NB4 (cell line): ENCODE data around the gene SPATA16.

Experiments
- DNase-seq: peaks from one replicate; pipeline ENCODE4 v3.0.0; 2010; ENCODE audit warnings: low read depth
- H3K4me3 ChIP-seq: one replicate; pipeline ENCODE4 v1.5.1; 2011; ENCODE audit warnings: mild to moderate bottlenecking, low read depth, low read length, moderate library complexity
- MAX ChIP-seq: IDR thresholded peaks from 2 replicates; pipeline ENCODE4 v1.6.1; 2011; ENCODE audit warnings: low read depth, low read length
- MYC ChIP-seq: IDR thresholded peaks from 2 replicates; pipeline ENCODE4 v1.6.1; 2011; ENCODE audit warnings: low read depth, low read length
- POLR2A ChIP-seq: IDR thresholded peaks from 2 replicates; pipeline ENCODE4 v1.6.1; 2011; ENCODE audit warnings: mild to moderate bottlenecking; ENCODE audit not compliant: insufficient read length; ENCODE audit errors: extremely low read depth
- TF ChIP-seq, protein P1 (sequence below): IDR thresholded peaks from one replicate; pipeline ENCODE4 v1.5.1; 2012; ENCODE audit warnings: low read depth, low read length

SPATA16 gene

GRCh38 chr3:173037840-173038483, 103.1 kb downstream of the SPATA16 start:
- DNase-seq = no peak
- TF ChIP-seq POLR2A = no peak
- no peak for TF ChIP-seq MYC
- TF ChIP-seq MAX = no peak
- TF ChIP-seq, protein P1, sequence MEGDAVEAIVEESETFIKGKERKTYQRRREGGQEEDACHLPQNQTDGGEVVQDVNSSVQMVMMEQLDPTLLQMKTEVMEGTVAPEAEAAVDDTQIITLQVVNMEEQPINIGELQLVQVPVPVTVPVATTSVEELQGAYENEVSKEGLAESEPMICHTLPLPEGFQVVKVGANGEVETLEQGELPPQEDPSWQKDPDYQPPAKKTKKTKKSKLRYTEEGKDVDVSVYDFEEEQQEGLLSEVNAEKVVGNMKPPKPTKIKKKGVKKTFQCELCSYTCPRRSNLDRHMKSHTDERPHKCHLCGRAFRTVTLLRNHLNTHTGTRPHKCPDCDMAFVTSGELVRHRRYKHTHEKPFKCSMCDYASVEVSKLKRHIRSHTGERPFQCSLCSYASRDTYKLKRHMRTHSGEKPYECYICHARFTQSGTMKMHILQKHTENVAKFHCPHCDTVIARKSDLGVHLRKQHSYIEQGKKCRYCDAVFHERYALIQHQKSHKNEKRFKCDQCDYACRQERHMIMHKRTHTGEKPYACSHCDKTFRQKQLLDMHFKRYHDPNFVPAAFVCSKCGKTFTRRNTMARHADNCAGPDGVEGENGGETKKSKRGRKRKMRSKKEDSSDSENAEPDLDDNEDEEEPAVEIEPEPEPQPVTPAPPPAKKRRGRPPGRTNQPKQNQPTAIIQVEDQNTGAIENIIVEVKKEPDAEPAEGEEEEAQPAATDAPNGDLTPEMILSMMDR = no peak
- no peak overlapping the region for H3K4me3 ChIP-seq

DNA sequence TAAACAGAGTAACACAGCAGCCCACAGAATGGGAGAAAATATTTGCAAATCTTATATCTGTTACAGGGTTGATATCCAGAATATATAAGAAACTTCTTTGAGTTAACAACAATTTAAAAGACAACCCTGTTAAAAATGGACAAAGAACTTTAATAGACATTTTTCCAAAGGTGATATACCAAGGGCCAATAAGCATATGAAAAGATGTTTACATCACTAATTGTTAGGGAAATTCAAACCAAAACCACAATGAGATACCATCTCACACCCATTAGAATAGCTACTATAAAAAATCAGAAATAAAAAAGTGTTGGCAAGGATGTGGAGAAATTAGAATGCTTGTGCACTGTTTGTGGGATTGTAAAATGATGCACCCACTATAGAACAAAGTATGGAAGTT, 110.8 kb downstream of the SPATA16 start:
- TF ChIP-seq, protein P1 = no peak
- TF ChIP-seq POLR2A (no peak), MYC (no peak), MAX (no peak)
- H3K4me3 ChIP-seq = no peak overlapping the region
- DNase-seq = no peak

DNA sequence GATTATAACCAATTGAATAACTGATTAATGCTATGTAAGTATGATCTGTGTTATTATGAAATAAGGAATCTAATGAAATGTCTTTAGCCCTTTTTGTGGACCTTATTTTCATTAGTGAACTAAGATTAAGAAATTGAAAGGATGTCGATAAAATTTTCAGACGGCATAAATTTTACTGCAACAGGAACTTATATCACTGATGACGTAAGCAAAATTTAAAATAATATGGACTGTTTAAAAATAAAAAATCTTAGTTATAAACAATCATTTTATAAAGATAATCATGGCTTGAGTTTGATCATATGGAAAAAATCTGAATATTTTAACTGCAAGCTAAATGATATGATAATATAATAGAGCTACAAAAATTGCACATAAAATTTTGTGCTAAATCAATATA, 112.7 kb downstream of the SPATA16 start:
- TF ChIP-seq MAX = no peak
- no peak for TF ChIP-seq POLR2A
- no peak for TF ChIP-seq MYC
- TF ChIP-seq, protein P1 = no peak

GRCh38 chr3:173027429-173027828, 113.6 kb downstream of the SPATA16 start:
- no peak for DNase-seq
- no peak overlapping the region for H3K4me3 ChIP-seq
- TF ChIP-seq POLR2A (no peak), MAX (no peak), MYC (no peak)
- TF ChIP-seq, protein P1 = no peak

More for the DNA sequence above, 112.7 kb downstream of the SPATA16 start:
- DNase-seq = no peak
- no peak overlapping the region for H3K4me3 ChIP-seq

- DNase-seq = no peak
- no peak for TF ChIP-seq POLR2A
- no peak for TF ChIP-seq MYC
- TF ChIP-seq MAX = no peak
- TF ChIP-seq, protein P1 = no peak
- no peak overlapping the region for H3K4me3 ChIP-seq
Observed at GRCh38 chr3:173025941-173026340, 115.1 kb downstream of the SPATA16 start.
